A673 (cell line): ENCODE measurements around the gene FBLN1.

ENCODE experiments used
- CTCF ChIP-seq: fragments of 300-800, 200-600 bp; sonication (generic); conservative IDR thresholded peaks from 2 replicates; pipeline ENCODE4 v1.5.1; 2017; ENCODE audit warnings: low read depth, mild to moderate bottlenecking, antibody characterized with exemption, low read length, moderate library complexity, mixed read lengths
- EZH2 ChIP-seq: fragments of 200-600 bp; sonication (generic); IDR thresholded peaks from 2 replicates; pipeline ENCODE4 v1.6.1; 2017; ENCODE audit warnings: borderline replicate concordance, low read depth, mild to moderate bottlenecking, mixed read lengths, antibody characterized with exemption, low read length; ENCODE audit not compliant: poor library complexity, severe bottlenecking

DNA sequence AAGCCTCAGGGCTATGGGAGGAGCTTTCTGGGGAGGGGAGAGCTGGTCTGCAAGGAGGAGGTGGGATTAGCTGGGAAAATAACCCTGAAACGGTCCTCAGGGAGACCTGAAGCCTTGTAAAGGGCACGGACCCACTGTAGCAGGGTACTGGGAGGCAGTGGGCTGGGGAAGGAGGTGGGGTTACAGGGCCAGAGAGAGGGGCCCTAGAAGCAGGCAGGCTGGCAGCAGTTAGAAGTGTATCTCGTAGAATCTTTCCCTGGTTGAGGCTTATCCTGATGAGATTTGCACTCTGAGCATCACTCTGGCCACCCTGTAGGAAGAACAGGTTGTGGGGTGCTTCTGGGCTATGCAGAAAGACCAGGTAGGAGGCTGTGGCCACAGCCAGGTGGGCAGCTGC, 29.6 kb downstream of the FBLN1 start:
- TF ChIP-seq CTCF (no peak), EZH2 (no peak)
